Testis (tissue), 2 donors: Measurements from ENCODE around the gene DNAH10.

Experiments
- POLR2A ChIP-seq: fragments of 450-650 bp; IDR thresholded peaks from one replicate; pipeline ENCODE4 v1.6.1; 2017; ENCODE audit warnings: antibody characterized with exemption, mild to moderate bottlenecking, moderate library complexity
- TF ChIP-seq, protein P1 (sequence below), 3 experiments: fragments of 450-650 bp in 2 of 3; fragments of 200-600 bp in 1 of 3; sonication (generic) in 1 of 3; IDR thresholded peaks; one replicate each; pipeline ENCODE4 v1.5.1; 2016 to 2019; ENCODE audit warnings: antibody characterized with exemption in 3 of 3, mild to moderate bottlenecking in 2 of 3, moderate library complexity in 1 of 3

DNA sequence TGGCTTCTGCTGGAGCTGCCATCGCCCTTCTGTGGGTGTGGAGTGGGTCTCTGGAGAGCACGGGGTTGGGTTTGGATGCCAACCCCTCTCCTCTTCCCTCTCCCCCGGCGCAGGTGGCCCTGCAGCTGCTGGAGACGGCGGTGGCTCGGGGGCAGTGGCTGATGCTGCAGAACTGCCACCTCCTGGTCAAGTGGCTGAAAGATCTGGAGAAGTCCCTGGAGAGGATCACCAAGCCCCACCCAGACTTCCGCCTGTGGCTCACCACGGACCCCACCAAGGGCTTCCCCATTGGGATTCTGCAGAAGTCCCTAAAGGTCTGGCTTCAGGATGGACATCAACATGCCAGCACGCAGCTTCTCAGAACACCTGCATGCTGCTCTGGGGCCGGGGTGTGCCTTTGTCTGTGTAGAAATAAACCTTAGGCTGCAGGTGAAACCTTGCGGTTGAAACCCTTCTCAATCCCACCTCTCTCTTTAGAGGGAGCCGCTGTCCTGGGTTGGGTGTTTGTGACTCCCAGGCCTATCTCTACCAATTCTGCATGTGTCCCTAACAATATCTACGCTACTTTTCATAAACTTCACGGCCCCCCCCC lies 166.3 kb downstream of the DNAH10 start:
- TF ChIP-seq POLR2A = no peak
- TF ChIP-seq, protein P1, sequence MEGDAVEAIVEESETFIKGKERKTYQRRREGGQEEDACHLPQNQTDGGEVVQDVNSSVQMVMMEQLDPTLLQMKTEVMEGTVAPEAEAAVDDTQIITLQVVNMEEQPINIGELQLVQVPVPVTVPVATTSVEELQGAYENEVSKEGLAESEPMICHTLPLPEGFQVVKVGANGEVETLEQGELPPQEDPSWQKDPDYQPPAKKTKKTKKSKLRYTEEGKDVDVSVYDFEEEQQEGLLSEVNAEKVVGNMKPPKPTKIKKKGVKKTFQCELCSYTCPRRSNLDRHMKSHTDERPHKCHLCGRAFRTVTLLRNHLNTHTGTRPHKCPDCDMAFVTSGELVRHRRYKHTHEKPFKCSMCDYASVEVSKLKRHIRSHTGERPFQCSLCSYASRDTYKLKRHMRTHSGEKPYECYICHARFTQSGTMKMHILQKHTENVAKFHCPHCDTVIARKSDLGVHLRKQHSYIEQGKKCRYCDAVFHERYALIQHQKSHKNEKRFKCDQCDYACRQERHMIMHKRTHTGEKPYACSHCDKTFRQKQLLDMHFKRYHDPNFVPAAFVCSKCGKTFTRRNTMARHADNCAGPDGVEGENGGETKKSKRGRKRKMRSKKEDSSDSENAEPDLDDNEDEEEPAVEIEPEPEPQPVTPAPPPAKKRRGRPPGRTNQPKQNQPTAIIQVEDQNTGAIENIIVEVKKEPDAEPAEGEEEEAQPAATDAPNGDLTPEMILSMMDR (IDR thresholded peaks at IDR 0.05) = no peak
